ENCODE data around the gene DIAPH1.

The DIAPH1 gene

DNA sequence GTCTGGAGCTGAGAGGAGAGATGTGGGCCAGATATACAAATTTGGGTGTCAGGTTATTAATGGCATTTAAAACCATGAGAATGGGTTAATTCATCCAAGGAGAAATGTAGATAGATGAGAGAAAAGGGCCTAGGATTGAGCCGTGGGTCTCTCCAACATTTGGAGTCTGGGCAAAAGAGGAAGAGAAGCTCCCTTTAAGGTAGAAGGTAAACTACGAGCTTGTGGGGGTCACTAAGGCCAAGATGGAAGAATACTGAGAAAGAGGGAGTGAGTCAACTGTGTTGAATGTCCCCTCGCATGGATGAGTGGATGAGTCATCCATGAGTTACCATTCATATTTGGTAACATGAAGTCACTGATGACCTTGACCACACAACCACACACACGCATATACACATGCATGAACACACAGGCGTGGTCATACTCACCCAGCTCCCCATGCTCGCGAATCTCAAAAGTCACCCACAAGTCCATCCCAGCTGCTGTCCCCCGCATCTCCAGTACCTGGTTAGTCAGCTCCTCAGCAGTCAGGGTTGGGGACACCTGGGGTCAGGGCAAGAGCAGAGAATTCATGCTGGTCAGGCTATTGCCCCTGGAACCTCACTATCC lies 39.2 kb upstream of the DIAPH1 start (continued):
- TF ChIP-seq ZNF169 (tag by site-specific recombination; IDR thresholded peaks at IDR 0.05) (no peak), ZNF184 (tag by site-specific recombination; IDR thresholded peaks at IDR 0.05) (peak; percentile 81; the same call in 1 of the 2 replicates), ZNF768 (tag by site-specific recombination; IDR thresholded peaks at IDR 0.05) (no peak), ZNF544 (tag by site-specific recombination; IDR thresholded peaks at IDR 0.05) (no peak), KLF9 (tag by site-specific recombination; IDR thresholded peaks at IDR 0.05; ENCODE audit: low read depth) (0 out of 2 replicates have a peak, but pooled peaks have one; percentile 20), ZFP41 (tag by site-specific recombination; IDR thresholded peaks at IDR 0.05; ENCODE audit: borderline replicate concordance) (no peak), ZNF19 (tag by site-specific recombination; IDR thresholded peaks at IDR 0.05; ENCODE audit: low read depth) (no peak), ZBTB21 (tag by site-specific recombination; IDR thresholded peaks at IDR 0.05) (peak; percentile 95), ZNF266 (tag by site-specific recombination; IDR thresholded peaks at IDR 0.05; ENCODE audit: low read depth) (no peak), ZNF366 (tag by site-specific recombination; conservative IDR thresholded peaks at IDR 0.05) (0 out of 2 replicates have a peak, but pooled peaks have one; percentile 37), ZNF561 (tag by site-specific recombination; IDR thresholded peaks at IDR 0.05; ENCODE audit: borderline replicate concordance) (no peak), ZNF629 (tag by site-specific recombination; IDR thresholded peaks at IDR 0.05) (peak; percentile 96), ZNF10 (tag by site-specific recombination; IDR thresholded peaks at IDR 0.05) (no peak), MYNN (tag by site-specific recombination; IDR thresholded peaks at IDR 0.05; ENCODE audit: borderline replicate concordance) (no peak), ZNF677 (tag by site-specific recombination; IDR thresholded peaks at IDR 0.05) (no peak), OVOL3 (tag by site-specific recombination; IDR thresholded peaks at IDR 0.05) (no peak), ZNF121 (tag by site-specific recombination; IDR thresholded peaks at IDR 0.05) (no peak), ZNF426 (tag by site-specific recombination; IDR thresholded peaks at IDR 0.05) (no peak), ZSCAN23 (tag by site-specific recombination; IDR thresholded peaks at IDR 0.05) (0 out of 2 replicates have a peak, but pooled peaks have one; percentile 34), ZBTB48 (tag by site-specific recombination; IDR thresholded peaks at IDR 0.05) (no peak), ZNF2 (tag by site-specific recombination; IDR thresholded peaks at IDR 0.05) (no peak), GFI1B (tag by site-specific recombination; IDR thresholded peaks at IDR 0.05) (no peak), MEIS1 (CRISPR knock-in tag; IDR thresholded peaks at IDR 0.05; ENCODE audit: borderline replicate concordance) (no peak), ZNF24 (tag by site-specific recombination; IDR thresholded peaks at IDR 0.05) (peak; percentile 61; the same call in 1 of the 2 replicates), RBAK (tag by site-specific recombination; IDR thresholded peaks at IDR 0.05) (peak; percentile 55; the same call in 1 of the 2 replicates)
- TF ChIP-seq, protein P1, sequence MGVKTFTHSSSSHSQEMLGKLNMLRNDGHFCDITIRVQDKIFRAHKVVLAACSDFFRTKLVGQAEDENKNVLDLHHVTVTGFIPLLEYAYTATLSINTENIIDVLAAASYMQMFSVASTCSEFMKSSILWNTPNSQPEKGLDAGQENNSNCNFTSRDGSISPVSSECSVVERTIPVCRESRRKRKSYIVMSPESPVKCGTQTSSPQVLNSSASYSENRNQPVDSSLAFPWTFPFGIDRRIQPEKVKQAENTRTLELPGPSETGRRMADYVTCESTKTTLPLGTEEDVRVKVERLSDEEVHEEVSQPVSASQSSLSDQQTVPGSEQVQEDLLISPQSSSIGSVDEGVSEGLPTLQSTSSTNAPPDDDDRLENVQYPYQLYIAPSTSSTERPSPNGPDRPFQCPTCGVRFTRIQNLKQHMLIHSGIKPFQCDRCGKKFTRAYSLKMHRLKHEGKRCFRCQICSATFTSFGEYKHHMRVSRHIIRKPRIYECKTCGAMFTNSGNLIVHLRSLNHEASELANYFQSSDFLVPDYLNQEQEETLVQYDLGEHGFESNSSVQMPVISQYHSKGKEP (tag by site-specific recombination; IDR thresholded peaks at IDR 0.05): no peak
- TF ChIP-seq, protein P2, sequence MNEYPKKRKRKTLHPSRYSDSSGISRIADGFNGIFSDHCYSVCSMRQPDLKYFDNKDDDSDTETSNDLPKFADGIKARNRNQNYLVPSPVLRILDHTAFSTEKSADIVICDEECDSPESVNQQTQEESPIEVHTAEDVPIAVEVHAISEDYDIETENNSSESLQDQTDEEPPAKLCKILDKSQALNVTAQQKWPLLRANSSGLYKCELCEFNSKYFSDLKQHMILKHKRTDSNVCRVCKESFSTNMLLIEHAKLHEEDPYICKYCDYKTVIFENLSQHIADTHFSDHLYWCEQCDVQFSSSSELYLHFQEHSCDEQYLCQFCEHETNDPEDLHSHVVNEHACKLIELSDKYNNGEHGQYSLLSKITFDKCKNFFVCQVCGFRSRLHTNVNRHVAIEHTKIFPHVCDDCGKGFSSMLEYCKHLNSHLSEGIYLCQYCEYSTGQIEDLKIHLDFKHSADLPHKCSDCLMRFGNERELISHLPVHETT (tag by site-specific recombination; IDR thresholded peaks at IDR 0.05): peak; percentile 85
- TF ChIP-seq, protein P3, sequence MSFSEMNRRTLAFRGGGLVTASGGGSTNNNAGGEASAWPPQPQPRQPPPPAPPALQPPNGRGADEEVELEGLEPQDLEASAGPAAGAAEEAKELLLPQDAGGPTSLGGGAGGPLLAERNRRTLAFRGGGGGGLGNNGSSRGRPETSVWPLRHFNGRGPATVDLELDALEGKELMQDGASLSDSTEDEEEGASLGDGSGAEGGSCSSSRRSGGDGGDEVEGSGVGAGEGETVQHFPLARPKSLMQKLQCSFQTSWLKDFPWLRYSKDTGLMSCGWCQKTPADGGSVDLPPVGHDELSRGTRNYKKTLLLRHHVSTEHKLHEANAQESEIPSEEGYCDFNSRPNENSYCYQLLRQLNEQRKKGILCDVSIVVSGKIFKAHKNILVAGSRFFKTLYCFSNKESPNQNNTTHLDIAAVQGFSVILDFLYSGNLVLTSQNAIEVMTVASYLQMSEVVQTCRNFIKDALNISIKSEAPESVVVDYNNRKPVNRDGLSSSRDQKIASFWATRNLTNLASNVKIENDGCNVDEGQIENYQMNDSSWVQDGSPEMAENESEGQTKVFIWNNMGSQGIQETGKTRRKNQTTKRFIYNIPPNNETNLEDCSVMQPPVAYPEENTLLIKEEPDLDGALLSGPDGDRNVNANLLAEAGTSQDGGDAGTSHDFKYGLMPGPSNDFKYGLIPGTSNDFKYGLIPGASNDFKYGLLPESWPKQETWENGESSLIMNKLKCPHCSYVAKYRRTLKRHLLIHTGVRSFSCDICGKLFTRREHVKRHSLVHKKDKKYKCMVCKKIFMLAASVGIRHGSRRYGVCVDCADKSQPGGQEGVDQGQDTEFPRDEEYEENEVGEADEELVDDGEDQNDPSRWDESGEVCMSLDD (tag by site-specific recombination; IDR thresholded peaks at IDR 0.05): 0 out of 2 replicates have a peak, but pooled peaks have one; percentile 35
- TF ChIP-seq, protein P4, sequence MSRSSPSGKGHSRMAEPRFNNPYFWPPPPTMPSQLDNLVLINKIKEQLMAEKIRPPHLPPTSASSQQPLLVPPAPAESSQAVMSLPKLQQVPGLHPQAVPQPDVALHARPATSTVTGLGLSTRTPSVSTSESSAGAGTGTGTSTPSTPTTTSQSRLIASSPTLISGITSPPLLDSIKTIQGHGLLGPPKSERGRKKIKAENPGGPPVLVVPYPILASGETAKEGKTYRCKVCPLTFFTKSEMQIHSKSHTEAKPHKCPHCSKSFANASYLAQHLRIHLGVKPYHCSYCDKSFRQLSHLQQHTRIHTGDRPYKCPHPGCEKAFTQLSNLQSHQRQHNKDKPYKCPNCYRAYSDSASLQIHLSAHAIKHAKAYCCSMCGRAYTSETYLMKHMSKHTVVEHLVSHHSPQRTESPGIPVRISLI (tag by site-specific recombination; IDR thresholded peaks at IDR 0.05): no peak
